NCI-H524 (cell line): ENCODE measurements around the gene CERS6.

Source experiments
- DNase-seq, 2 experiments: peaks; one replicate each; lab custom pipeline; 2025; lab: John Stamatoyannopoulos, UW

The CERS6 gene

DNA sequence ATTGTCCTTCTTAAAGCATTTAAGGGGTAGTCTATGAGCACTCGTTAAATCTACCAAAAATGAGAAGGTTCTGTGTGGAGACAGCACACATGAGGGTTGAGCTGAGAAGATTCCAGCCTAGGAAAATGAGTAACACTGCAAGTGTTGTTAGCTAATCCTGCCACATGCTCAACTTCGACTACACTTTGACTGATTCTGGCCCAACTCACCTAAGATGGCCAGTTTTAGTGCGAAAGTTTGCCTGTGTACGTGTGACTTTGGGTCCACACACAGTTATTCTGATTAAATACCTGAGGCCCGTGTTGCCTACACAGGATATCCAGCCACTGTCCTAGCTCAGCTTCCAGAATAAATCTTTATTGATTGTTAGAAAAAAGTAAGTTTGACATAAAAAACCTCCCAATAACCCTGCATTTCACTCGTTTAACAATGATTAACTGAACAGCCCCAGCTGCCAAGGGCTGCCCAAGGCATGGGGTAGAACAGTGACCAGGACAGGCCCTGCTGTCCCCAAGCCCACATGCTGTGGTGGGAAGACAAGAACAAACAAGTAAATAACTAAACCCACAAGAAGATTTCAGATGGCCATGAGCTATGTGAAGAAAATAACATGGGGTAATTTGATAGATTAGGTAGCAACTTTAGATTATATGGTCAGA, 14.7 kb upstream of the CERS6 start:
- no peak for DNase-seq

DNA sequence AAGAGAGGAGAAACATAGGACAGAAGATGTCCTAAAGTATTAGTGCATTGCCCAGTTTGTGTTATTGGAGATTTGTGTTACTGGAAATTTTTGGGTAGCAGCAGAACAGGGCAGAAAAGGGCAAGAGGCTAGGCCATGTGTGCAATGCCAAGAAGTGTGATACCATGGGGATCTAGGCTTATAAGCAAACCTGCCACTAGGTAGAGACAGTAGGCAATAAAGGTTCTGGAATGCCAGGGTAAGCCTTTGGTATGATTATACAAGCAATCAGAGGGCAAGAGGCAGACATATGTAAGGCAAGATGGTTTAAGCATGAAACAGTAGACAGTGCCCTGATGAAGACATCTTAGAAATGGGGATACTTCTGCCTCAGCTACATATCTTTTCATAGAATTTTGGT, 12.3 kb upstream of the CERS6 start:
- DNase-seq: peak in 1 of 2 experiments; percentile 20

DNA sequence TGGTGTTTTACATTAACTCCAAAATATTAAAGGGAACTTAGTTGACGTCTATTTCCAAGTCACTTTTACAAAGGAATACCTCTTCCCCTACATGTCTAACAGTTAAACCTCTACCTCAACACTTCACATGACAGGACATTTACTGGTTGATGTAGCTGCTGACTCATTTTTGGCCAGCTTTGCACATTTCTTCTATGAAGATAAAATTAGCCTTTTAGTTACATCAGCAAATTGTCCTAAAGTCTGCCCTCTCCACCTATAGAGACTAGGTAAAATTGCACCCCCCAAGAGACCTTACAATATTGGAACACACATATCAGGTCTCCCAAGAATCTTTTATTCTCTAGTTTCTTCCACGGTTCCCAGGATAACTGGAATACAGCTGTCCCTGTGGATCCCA, 10.1 kb upstream of the CERS6 start:
- DNase-seq: no peak

DNA sequence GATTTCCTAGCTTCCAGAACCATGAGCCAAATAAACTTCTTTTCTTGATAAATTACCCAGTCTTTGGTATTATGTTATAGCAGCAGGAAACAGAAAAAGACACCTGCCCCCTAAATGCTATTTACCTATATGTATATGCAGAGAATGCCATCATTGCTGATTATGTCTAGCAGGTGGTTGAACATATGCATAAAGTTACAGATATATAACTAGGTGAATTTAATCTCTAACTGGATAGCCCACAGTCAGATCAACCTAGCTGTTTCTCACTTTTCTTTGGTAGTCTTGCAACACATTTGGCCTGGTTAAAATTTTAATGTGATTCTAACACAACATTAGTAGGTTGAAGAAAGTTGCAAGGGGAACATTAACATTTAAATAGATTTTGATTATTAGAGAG, 7.1 kb upstream of the CERS6 start:
- DNase-seq: no peak

DNA sequence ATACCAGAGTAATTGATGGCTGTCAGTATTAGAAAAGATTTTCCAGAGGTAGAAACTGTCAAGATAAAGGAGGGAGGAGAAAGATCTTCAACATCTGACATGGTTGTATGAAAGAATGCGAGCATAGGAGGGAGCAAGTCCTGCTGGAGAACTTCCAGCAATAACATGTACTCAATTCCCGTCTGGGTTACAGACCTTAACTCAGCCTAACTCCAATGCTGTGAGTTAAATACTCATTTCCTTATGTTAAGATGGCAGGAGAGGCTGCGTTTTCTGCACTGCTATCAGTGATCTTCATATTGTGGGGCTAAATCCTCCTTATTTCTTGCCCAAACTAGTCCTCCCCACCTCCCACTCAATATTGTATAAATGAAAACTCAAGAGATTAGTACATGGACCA, 6.7 kb upstream of the CERS6 start:
- no peak for DNase-seq

DNA sequence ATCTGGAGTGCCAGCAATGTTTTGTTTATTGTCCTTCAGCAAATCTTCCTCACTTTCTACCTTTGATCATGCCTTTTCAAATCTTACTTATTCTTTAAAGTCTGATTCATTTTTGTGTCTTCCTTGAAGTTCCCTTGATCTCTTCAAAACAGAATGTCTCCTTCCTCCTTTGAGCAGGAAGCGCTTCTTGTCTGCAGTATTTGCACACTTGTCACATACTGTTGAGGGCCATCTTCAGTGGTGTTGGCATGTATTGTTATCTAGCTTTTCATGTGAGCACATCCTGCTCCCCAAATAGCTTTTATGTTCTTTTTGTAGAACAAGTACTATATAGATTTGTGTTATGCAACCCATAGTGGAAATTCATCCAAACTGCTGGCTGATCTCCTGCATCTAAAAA, 5.9 kb upstream of the CERS6 start:
- DNase-seq: no peak

DNA sequence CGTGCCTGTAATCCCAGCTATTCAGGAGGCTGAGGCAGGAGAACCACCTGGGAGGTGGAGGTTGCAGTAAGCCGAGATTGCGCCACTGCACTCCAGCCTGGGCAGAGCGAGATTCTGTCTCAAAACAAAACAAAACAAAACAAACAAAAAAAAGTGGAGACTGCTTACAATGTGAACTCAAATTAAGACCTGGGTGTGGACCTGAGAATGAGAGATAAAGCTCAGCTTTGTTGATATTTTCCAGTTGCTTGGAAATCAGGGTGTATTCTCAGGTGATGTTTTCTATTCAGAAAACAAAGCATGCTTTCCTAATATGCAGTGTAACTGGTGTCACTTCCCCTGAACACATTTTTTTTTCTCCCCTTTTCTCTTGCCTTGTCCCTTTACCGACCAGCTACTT, 5.3 kb upstream of the CERS6 start:
- no peak for DNase-seq

DNA sequence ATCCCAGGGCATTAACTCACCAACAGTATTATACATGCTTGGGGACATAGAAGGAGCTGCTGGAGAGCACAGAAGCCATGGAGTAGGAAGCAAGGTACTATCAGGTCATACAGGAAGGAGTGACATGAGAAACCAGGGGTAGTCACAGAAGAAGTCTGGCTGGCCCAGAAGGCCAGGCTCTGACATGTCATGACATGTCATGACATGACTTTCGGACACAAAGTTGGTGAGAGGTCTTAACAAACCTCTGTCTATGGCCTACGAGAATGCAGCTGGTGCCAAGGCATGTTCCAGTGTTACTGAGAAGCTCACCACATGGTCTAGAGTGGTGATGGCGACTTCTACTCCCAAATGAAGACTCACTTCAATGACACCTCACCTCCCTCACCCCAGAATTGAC, 3.3 kb upstream of the CERS6 start:
- DNase-seq: no peak

DNA sequence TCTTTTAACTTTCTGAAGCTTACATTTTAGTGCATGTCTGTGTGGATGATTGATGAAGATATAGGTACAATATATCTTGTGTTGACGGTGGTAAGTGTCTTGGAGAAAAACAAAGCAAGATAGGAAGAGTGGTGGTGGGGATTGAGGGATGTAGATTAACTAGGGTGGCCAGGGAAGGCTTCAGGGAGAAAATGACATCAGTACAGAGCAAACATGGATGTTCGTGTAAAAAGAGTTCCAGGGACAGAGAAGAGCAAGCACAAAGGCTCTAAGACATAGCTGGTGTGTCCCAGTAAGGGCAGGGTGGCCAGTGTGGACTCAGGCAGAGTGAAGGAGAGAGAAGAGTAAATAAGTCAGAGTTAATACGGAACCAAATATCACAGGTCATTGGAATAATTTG, 2.7 kb upstream of the CERS6 start:
- DNase-seq: no peak

DNA sequence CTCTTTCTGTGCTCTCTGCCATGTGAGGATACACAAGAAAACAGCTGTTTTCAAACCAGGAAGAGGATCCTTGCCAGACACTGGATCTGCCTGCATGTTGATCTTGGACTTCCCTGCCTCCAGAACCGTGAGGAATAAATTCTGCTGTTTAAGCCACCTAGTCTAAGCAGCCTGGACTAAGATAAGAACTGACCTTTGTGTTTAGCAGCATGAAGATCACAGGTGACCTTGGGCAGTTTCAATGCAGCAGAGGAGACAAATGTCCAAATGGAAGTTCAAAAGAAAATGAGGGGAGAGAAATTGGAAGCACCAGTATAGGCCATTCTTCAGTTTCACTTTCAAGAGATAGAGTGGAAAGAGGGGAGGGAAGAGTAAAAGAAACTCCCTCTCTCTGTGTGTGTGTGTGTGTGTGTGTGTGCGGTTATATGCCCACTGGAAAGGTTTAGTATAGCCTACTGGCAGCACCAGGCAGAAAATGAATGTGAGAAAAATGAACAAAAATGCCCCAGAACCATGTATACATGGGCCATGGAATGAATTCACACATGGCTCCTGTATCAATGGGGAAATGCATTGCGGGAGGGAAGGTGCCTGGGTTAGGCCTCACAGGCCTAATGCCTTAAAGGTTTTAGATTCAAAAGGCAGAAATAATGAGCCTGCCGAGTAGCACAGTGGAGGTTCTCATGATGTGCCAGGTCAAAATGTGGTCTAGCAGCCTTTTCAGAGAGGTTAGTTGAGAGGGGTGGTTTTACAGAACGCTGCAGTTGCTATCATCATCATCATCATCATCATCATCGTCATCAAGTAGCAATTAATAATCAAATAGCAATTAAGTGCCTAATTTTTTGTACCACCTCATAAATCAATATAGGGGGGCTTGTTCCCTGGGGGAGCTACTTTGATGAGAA, 1.1 kb upstream of the CERS6 start:
- no peak for DNase-seq

DNA sequence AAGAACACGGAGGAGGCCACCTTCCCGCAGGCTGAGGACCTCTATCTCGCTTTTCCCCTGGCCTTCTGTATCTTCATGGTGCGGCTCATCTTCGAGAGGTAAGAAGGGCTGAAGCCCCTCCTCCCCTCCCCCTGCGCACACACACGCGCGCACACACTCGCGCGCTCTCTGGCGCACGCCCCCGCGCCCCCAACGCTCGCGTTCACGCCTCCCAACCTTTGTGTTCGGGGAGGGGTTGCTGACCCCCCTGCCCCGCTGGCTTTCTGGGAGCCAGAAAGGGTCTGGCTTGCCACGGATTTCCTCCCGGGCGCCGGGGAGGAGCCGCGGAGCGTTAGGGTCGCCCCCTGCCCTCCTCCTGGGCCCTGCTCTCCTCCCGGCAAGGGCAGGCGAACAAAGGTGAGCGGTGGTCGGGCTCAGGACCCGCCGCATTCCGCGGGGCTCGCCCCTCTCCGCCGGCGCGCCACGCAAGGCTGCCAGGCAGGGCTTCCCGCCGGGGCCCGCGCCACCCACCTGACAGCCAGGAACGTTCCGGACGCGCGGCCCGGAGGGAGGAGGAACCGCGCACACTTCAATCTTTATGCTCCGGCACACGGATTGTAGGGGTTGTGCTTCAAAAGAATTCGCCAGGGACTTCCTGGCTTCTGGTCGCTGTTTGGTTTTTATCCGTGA, 583 bp downstream of the CERS6 start:
- peak; percentile 36 to 55 for DNase-seq

DNA sequence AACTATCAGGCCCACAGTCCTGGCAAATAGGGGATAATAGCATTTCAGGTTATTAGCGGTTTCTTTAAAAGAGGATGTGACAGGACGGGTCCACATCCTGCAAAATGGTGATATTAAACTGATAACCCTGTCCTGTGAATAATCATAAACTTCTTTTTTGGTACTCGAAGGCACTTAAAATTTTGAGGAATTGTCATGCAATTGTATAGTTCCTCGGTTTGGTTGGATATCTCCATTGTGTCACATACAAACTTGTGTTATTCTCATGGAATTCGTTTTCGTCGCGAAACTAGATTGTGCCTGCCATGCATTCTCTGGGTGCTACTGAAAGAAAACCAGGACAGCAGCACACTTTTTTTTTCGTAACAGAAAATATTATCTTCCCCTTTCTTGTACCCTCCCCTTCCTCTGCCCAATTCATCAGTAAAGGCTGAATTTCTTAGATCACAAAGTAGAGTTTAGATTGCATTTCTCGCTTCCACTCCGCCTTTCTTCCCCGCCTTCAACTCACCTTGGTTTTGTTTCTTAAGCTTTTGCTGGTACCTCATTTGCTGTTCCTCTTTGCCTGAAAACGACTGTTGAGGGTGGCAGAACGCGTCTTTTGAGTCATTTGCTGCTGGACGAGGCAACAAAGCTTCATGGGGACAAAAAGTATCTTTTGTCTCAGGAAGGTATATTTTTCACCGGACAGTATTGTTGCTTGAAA, 1.3 kb downstream of the CERS6 start:
- DNase-seq: peak in 1 of 2 experiments; percentile 13

DNA sequence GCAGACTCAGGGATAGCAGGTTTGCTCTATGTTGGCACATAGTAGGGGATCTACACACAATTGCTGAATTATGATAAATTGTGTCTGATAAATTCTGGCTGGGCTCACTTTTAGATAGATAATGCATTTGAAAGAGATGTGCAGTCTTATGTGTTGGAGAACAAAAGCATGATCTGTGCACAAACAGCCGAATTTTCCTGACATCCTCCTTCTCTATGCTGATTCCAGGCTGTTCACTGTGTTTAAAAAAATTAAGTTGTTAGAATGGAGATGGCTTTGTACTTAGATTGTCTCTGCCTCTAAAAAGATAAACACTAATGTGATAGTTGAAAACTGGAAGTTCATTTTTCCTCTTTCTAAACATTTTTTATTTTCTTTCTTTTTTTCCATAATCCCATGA, 2.1 kb downstream of the CERS6 start:
- no peak for DNase-seq

DNA sequence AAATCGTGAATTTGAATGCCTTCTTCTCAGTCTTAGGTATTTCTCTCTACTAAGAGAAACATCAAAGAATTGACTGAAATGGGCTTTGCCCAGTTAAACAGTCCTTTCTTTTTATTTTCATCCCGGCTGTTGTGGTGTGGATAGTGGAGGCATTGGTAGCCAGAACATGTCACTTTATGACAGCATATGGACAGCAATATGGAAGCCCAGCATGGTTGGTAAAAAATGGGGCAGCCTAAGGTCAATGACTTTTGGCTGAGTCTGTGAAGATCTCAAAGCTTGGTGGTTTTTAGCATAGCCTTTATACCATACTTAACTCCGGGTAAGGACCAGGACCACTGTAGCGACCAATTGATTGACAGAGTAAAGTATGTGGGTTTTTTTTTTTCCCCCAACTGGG, 3.2 kb downstream of the CERS6 start:
- peak in 1 of 2 experiments; percentile 5 for DNase-seq

DNA sequence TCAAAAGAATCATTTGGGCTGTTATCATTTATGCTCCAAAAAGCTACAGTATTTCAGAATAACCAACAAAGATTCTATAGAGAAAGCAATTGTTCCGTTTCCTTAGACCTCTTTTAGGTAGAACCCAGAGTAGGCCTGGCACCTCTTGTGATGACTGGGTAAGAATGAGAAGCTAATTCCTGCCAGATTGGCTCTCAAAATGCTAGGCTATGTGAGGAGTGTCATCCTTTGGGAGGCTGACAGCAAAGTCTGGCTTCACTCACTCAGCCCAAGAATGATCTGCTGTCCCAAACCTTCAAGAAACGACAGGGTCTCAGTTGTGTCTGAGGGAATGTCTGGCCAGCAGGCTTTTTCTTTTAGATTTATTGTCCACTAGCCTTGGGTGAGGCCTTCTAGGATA, 4.5 kb downstream of the CERS6 start:
- DNase-seq: no peak

DNA sequence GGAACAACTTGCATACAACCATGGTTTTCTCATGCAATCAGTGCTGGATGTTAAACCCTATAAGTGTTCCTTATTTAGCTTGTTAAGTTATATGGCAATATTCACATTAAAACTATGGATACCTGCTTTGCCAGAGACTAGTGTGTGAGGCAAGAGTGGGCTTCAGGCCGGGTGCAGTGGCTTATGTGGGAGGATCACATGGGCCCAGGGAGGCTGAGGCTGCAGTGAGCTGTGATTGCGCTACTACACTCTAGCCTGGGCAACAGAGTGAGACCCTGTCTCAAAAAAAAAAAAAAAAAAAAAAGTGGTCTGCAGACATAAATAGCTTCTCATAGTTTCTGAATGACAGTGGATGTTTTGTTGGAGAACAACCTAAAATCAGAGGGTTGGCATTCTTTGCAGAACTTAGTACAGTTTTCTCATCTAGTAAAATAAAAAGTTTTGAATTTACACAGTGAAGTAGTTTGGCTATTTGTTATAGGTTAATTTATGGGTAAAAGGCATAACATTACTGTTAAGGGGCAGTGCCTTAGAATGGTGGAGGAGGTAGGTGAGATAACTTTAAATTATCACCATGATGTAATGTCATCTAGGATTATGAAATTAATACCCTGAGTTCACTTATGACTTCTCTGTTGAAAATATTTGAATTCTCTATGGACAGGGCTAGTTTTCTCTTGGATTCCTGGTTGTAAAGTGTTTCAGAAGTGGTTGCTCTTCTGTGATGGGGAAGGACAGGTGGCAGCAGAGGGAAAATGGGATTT, 5.3 kb downstream of the CERS6 start:
- no peak for DNase-seq

DNA sequence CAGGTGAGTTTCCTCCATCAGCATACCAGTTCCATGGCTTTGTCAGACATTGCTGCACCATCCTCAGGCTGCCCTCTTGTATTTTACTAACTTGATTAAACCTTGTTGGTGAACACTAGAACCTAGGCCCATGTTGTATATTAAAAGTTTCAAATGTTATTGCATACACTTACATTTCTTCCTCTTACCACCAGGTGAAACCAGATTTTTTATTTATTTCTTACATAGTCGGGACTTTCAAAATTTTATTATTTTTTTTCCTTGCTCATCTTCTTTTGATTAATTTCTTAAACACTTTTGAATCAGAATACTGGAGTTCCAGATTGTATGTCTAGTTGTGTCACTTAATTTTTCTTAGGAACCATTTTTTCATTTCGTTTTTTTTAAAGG, 5.9 kb downstream of the CERS6 start:
- DNase-seq: no peak

DNA sequence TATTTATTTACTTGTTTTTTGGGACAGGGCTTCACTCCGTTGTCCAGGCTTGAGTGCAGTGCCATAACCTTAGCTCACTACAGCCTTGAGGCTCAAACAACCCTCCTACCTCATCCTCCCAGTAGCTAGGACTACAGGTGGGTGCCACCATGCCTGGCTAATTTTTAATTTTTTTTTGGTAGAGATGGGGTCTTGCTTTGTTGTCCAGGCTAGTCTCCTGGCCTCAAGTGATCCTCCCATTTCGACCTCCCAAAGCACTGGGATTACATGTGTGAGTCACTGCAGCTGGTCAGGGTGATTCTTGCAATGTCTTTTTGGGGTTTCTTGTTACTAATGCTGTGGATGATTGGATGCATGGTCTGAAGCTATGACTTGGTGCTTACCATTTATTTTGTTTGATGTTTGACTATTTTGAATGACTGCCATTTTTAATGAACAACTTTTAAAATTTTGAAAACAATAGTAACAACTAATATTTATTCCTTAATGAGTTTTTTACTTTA, 6.5 kb downstream of the CERS6 start:
- no peak for DNase-seq

DNA sequence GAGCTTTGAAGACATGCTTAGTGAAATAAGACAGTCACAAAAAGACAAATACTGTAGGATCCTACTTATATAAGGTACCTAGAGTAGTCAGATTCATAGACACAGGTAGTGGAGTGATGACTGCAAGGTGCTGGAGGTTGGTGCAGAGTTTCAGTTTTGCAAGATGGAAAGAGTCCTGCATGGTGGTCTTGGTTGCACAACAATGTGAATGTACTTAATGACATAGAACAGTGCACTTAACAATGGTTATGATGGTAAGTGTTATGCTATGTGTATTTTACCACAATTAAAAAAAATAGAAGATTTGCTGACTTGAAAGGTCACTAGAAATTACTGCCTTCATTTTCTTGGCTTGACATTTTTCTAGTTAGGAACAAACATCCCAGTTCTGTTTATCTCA, 9.5 kb downstream of the CERS6 start:
- DNase-seq: no peak

DNA sequence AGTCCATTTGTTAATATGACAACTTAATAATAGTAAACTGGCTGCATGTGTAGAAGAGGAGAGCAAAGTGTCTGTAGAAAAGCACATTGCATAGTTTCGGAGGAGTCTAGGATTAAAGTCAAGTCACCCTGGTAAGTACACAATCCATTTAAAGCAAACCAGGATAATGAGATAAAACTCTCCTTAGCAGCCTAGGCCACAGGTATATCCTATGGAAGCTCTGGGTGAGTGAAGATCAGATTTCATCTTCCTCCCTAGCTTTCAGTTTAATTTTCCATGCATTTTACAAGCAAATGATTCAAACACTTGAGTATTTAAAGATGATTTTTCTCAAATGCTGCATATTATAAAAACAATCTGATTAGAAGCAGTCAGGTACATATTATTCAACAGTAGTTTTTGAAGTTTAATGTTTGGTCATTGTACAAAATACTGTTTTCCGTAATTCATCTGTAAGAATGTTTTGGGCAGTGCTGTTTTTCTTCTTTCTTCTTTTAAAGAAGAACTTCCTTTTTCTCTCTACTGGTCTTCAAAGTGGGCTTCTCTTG, 10.2 kb downstream of the CERS6 start:
- peak in 1 of 2 experiments; percentile 77 for DNase-seq
